HG02938 (cell line): Measurements from ENCODE around the gene CFL1.
A peak's percentile ranks its signal among the peaks of the same experiment; 100 is the strongest.
"Not testable (repeated sequence)": the region's sequence is repeated elsewhere in the genome, so short reads cannot be mapped to it uniquely, and the experiment has no call there.

ENCODE experiments used
- ATAC-seq: cut with Tn5 transposase; IDR thresholded peaks from one replicate; pipeline ENCODE4 v1.9.1; 2021; ENCODE audit warnings: mild to moderate bottlenecking, moderate library complexity; ENCODE audit not compliant: unreplicated experiment

The CFL1 gene

DNA sequence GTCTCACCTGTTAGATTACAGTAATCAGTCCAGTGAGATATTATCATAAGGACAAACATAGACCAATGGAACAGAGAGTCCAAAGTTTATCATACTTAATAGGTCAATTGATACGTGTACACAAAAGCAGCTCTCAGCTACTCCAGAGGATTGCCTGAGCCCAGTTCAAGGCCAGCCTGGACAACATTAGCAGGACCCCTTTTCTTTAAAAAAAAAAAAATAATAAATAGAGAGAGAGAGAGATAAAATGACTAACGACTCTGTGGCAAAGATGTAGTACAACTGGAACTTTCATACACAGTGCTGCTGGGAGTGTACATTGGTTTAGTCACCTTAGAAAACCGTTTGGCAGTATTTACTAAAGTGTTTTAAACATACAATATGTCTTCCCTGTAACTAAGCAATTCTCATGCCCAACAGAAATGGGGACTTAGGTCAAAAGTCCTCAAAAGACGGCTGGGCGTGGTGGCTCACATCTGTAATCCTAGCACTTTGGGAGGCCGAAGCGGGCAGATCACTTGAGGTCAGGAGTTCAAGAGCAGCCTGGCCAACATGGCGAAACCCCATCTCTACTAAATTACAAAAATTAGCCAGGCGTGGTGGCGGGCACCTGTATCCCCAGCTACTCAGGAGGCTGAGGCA lies 13.6 kb downstream of the CFL1 start:
- ATAC-seq = no peak

DNA sequence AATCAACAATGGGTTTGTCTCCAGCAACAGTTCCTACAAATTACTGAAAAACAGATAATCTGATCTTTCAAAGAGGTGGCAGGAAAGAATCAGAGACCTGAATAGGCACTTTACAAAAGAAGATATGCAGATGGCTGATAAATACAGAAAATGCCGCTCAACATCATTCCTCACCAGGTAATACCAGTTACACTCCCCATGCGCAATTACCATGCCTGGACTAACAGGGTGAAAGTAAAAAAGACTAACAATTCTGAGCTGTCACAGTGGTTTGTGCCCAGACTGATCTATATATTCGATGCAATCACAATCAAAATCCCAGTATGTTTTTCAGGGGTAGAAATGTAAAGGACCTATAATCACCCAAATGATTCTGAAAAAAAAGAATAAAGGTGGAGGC lies 14.2 kb downstream of the CFL1 start:
- no peak for ATAC-seq

DNA sequence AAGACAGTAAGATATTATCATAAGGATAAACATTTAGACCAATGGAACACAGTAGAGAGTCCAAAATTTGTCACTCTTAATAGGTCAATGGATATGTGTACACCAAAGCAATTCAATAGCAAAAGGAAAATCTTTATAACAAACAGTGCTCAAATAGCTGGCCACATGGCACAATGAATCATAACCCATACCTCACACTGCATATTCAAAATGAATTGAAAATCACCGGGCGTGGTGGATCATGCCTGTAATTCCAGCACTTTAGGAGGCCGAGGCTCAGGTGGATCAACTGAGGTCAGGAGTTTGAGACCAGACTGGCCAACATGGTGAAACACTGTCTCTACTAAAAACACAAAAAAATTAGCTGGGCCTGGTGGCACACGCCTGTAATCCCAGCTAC lies 15.8 kb downstream of the CFL1 start:
- ATAC-seq = no peak

DNA sequence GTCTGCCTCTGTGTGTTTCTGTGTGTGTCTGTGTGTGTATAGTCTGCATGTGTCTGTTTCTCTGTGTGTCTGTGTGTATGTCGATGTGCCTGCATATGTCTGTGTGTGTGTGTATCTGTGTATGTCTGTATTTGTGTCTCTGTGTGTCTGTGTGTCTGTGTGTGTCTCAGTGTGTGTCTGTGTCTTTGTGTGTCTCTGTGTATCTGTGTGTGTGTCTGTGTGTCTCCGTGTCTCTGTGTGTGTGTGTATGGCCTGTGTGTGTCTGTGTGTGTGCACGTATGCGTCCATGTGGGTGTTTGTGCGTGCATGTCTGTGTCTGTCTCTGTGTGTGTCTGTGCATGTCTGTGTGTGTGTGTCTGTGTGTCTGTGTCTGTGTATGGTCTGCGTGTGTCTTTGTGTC lies 23.8 kb downstream of the CFL1 start:
- no peak for ATAC-seq

DNA sequence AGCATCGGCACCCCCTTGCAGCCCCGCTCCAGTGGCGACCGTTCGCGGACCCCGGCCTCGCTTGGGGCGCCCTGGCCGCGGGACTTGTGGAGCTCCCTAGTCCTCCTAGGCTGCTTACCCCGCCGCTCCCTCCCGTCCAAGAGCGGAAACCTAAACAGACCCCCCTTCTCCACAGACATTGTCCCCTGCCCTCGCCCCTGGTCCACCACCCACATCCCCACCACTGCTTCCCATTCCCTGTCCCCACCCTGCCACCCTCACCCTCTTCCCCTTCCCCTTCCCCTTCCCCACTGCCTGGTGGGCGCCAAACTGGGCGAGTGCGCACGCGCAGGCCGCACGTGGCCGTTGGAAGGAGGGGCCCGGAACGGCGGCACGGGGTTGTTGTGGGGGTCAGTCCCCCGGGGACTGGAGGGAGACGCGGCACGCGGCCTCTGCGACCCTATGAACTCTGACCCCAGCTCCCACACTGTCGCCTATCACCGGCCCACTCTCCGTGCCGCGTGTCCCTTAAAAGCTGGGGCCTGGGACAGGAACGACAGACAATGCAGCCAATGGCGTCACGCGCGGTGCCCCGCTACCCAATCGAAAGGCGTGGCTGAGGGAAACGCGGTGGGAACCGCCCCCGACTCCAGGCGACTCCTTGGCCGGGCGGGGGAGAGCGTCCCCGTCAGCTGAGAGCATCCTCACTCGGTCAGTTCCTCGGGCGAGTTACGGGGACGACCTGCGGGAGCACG lies 24.5 kb downstream of the CFL1 start, which contains the start of gene SNX32:
SNX32 (plus strand) TSS at position 667 of the 734 bp plus-strand sequence. CDS start 103 bp downstream, outside the sequence.
- peak; percentile 80 for ATAC-seq

DNA sequence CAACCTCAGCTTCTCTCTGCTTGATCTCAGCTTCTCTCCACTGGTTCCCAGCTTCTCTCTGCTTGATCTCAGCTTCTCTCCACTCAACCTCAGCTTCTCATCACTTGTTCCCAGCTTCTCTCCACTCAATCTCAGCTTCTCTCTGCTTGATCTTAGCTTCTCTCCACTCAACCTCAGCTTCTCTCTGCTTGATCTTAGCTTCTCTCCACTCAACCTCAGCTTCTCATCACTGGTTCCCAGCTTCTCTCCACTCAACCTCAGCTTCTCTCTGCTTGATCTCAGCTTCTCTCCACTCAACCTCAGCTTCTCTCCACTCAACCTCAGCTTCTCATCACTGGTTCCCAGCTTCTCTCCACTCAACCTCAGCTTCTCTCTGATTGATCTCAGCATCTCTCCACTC lies 25.7 kb downstream of the CFL1 start:
- ATAC-seq = not testable (repeated sequence)

DNA sequence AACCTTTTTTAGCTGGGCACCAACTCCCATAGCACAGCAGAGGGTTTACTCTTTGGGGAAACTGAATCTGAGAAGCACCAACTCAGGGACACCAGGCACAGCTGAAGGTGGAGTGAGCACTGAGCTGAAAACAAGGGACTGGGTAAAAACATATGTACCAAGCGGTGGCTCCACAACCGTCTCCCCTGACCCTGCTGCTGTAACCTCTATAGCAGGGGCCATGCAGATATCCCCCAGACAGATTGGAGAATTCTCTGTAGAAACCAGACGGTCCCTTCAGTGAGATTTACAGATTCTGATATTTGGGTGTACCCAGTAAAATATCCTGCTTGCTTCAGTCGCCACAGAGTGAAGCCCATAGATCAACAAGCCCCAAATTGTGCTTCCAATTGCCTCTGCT lies 28.5 kb downstream of the CFL1 start:
- no peak for ATAC-seq

DNA sequence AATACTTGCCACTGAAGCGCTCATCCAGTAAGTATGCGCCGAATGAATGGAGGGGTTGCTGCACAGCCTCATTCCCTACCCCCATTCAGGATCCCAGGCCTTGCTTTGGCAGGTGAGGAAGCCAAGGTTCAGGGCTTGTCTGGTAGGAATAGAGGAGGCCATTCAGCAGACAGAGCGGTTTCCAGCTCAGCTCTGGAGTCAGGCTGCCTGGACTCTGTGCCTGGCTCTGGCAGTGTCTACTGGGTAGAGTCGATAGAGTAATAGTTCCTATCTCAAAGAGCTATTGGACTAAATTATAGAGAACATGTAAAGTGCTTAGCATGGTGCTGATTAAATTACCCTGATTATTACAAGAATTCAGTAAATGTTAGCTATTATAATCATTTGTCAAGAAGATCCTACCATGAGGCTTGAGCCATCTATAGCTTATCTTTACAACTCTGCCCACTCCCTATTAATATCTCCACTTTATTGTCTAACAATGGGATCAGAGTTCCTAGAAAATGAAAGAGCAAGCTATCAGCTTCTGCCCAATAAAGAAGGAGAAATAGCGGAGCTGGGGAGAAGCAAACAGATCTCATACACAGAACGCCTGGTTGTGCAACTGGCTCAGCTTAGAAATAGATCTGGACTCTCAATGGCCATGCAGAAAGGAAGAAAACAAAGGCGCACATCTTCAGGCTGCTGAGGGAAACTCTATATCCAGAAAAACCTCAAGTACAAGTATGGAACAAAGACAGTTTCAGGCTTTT lies 30.8 kb downstream of the CFL1 start:
- ATAC-seq = no peak

DNA sequence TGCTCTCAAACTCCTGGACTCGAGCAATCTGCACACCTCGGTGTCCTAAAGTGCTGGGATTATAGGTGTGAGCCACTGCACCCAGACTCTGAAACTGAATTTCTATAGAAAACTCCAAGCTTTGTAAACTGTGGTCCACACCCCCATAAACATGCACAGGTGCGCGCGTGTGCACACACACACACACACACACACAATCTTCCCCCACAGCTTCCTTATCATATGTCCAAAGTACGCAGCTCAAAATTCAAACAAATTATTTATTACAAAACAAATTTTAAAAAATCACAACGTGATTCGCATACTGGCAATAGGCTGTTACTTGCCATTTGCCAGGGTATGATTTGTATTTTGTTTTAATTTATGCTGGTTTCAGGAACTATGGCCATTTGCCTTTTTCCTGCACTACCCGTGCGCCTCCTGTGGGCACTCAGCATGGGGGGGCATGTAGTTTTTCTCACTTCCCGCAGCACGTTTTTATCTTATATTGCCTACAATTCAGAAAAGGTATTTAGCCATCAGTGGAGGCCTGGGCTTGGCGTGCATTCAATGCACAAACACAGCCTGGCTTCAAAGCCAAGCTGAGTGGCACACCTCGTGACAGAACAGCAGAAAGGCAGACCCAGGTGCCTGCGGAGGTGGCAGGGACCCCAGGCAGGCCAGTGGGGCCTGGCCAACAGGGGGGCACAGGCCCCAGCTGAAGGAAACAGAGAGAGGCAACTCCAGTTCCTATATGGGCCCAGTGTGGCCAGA lies 35.0 kb downstream of the CFL1 start:
- ATAC-seq = no peak

DNA sequence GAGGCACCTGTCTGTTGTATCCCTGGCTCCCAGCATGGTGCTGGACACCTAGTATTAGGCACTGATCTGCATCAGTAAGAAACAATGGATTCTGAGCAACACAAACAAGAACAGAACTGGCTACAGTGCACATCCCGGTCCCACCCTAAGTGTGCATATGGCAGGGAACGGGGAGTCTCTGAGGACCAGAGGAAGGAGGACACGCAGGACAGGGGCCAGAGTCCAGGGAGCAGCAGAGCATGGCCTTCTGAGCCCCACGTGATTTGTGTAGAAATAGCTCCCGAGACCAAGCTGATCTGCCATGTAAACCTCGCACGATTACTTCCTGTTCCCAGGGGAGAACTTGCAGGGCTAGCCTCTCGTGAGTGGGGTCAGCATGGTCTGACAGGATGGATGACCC lies 36.9 kb downstream of the CFL1 start:
- ATAC-seq = no peak

DNA sequence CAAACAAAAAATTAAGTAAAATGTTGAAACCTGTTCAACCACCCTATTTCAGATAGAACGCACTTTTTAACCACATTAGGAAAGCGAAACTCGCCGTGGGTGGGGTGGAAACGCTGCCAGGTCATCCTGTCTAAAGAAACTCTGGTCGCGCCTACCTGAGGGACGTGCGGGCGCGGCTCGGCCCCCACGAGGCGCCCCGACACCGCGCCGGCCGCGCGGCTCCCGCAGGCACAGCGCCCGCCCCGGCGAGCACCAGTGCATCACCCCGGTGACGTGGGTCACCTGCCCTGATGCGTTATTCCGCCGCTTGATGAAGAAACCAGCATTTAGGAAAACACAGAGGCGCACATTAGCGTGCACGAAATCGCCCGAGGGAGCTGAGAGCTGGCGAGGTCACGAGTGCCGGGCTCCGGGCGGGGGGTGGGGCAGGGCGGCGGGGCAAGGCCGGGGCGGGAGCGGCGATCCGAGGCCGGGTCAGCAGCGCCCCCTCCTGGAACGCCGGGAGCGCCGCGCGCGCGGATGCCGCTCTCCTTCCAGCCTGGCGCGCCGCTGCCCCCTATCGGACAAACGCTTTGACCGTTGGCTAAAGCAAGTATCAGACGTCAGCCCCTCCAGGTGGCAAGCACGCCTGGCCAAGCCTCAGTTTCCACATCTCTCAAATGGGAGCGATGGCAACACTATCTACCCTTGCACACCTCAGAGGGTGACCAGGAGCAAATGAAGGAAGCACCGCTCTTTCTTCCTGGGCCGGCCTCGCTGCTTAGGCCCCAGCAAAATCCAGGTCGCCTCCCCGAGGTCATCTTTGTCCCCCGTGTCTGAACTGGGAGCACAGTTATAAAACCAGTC lies 39.9 kb downstream of the CFL1 start:
- peak; percentile 68 for ATAC-seq

DNA sequence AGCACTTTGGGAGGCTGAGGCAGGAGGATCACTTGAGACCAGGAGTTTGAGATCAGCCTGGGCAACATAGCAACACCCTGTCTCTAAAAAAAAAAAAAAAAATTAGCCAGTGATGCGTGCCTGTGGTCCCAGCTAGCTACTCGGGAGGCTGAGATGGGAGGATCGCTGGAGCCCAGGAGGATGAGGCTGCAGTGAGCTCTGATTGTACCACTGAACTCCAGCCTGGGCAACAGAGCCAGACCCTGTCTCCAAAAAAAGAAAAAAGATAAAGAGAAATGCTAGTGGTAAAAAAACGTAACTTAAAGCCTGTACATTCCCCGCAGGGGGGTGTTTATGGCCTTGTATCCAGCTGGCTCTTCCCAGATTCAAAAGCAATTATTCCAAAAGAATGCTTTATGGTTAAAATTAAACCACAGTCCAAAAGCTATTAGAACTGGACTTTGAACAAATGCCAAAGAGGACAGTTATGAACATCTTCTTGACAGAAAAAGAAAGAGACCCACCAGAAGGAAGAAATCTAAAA lies 40.6 kb downstream of the CFL1 start:
- no peak for ATAC-seq

DNA sequence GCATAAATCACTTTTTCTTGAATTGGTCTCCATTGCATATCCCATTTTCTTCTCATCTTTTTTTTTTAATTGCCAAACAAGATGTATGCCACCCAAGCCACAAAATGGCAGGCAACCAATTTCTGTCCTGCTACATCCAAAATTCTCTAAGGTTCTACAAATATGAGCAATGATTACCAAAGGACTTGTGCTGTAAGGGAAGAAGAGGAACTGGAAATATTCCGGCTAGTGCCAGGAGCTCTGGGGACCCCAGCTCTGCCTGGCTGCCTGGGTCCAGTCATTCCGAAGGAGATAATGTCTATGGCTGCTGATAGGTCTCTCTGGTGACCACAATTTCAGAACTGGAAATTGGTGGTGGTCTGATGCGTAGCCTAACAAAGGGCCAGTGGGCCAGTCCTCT lies 41.3 kb downstream of the CFL1 start:
- no peak for ATAC-seq

DNA sequence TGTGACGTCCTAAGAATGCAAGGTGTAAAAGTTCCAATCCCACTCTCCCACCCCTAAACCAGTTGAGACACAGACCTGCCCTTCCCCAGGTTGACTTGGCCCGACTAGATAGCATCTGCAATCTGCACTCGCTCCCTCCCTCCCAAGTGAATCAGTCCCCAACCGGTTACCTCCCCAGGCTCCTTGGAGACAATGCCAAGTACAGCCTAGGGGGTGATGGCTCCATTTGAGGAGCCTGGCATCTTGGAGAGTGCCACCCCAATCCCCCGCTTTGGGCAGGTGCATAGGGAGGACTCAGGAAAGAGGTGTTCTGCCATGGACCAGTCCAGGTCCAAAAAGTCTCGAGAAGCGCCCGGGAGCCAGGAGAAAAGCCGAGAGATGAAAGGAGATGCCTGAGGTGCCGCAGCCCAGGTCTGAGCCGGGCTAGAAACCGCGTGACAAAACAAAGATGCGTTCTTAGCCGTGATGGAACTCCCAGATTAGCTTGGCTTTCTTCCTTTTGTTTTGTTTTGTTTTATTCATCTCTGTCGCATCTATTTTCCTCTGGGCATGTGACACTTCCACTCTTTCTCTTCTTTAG lies 42.9 kb downstream of the CFL1 start:
- ATAC-seq = no peak

DNA sequence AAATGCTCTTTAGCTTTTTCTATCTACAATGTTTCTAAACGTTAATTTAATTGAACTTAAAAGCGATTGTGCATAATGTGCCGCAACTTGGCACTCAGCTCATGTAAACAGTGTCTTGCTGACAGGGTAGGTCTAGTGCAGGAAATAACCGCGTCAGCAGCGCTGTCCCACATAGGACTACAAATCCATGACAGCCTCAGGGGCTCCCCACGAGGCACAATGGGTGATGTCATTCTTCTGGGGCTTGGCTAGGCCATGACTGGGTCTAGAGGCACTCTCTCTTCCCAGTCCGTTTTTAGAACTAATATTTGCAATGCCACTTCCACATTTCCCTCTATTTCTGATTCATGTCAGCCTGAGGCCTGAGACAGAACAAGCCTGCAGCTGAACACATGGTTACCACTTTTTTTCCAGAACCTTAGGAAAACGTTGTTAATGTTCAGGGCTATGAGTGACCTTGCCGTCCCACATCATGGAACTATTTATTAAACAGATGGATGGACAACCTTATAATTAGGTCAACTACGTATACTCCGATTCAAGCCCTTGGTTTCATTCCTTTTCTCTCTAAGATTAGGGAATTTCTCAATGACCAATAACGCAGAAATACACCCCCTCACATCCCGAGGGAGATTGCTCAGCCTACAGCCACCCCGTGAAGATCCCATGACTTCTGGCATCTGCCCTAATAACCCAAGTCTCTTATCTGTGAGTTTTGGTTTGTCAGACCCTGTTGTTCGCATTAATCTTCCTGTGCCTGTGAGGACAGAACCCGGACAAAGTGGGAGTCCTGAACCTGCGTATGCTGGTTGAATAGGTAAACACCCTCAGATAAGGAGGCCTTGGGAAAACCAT lies 43.6 kb downstream of the CFL1 start:
- ATAC-seq = no peak

DNA sequence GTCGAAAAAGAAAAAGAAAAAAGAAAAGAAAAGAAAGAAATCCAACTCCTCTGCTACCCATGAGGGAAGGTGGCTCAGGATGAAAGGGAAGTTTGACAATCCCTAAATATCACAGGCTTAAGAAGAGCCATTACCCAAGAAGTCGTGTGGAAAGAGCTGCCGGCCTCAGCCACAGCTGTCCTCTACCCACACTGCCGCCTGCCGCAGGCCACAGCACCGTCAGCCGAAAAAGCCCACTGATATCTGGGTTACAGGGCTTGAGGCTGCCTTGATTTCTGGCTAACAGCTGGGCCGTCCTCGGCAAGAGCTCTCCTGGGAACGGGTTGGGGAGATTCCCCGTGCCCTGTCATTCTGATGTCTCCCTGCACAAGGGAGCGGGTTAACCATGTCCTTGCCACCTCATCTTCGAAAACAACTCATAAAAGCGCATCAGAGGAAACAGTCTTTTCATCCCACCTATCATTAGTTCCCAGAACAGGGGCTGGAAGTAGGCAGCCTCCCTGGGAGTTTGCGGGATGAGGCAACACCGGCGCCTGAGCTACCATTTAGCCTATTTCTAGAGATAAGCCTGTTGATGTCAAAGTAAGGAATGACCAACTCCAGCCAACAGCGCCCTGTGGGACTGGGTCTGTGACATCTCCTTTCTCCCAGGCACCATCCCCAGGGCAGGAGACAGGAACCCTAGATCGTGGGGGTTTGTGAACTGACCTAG lies 46.1 kb downstream of the CFL1 start:
- no peak for ATAC-seq

DNA sequence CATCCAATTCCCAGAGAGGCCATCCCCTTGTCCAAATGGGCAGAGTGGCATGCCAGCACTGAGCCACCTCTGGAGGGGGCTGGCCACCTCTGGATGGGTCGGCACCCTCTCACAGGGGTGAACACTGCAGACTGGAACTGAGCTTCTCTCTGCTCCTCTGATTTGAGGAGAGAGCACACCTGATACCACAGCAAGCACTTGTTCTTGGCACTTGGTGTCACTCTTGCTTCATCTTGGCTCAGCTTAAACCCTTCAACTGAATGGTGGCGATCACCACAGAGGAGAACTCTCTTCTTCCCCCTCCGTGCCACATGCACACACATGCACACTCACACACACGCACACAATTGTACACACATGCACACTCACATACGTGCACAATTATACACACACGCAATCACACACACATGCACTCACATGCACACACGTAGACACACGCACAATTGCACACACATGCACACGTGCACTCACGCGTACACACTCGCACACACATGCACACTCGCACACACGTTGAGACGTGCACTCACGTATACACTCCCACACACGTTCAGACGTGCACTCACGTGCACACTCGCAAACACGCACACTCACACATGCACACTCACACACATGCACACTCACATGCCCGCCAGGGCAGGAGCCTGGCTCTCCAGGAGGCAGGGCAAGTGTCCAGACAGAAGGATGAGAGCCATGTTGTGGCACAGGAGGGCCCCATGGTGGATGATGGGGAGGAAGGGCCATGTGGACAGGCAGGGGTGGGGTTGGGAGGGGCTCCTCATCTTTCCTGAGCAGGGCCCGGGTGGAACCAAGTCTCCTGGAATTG lies 47.7 kb downstream of the CFL1 start:
- ATAC-seq = no peak
